ENCODE measurements around the gene IDH3A. TPM values are rescaled to one million over a fixed set of nuclear protein-coding genes. Genes with fewer than 3 reads are reported as not detected.

IDH3A gene
- total and polyA plus RNA-seq, 9 of the 15 experiments (the other 6 are each of a cell fraction or from before 2014, with no cell fraction given) = 37.4 to 249 (median 107) TPM

DNA sequence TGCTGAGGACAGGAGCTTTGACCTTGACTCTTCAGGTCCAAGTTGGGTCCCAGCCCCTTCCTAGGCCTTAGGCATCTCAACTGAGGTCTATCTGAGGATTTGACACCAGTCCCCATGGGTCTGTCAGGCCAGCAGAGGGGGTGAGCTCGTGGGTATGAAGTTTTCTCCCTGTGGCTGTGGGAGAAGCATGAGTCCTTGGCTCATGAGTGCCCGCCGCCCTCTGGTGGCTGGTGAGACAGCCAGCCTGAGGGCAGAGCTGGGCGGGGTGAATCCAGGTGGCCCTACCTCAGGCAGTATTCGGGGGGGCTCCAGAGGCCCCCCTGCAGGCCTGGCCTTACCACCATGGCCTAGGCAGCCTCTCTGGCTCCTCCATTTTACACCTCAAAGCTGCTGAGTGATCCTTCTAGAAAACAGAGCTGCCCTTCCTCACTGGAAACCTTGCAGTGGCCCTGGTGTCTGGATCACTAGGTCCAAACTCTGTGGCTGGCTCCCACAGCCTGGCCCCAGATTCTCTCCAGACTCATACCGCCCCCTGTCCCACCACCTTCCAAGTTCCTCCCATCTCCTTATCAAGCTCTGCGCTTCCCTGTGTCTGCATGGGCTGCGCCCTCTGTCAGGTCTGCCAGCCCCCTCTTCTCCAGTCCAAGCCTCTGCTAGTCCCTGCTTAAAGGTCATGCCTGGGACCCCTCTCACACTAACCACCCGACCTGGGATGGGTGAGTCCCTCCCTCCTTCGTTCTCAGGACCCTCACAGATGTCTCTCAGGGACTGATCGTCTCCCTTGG, 40.7 kb upstream of the IDH3A start (continued):
- TF ChIP-seq ESRRA (IDR thresholded peaks at IDR 0.05; ENCODE audit: borderline replicate concordance, low read depth) (peak; percentile 56; the same call in 1 of the 2 replicates), ZSCAN32 (CRISPR knock-in tag; IDR thresholded peaks at IDR 0.05) (no peak), TBP (optimal IDR thresholded peaks at IDR 0.05; ENCODE audit: low read depth, low read length) (no peak), ZBTB8A (IDR thresholded peaks at IDR 0.05; ENCODE audit: partially characterized antibody) (no peak), RB1 (IDR thresholded peaks at IDR 0.05; ENCODE audit: low read depth) (peak; percentile 30; the same call in 1 of the 2 replicates), NFIX (CRISPR knock-in tag; IDR thresholded peaks at IDR 0.05; ENCODE audit: low read depth) (no peak), RCOR1 (IDR thresholded peaks at IDR 0.05; ENCODE audit: borderline replicate concordance in 1 of 2, low read depth in 2 of 2, low read length in 2 of 2) (0 out of 4 replicates have a peak, but pooled peaks of 1 of the 2 experiments have one; percentile 9), MAFG (tag; conservative IDR thresholded peaks at IDR 0.05) (no peak), CC2D1A (IDR thresholded peaks at IDR 0.05) (0 out of 2 replicates have a peak, but pooled peaks have one; percentile 31)
- TF ChIP-seq, protein P1, sequence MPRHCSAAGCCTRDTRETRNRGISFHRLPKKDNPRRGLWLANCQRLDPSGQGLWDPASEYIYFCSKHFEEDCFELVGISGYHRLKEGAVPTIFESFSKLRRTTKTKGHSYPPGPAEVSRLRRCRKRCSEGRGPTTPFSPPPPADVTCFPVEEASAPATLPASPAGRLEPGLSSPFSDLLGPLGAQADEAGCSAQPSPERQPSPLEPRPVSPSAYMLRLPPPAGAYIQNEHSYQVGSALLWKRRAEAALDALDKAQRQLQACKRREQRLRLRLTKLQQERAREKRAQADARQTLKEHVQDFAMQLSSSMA (CRISPR knock-in tag; IDR thresholded peaks at IDR 0.05) = no peak
- TF ChIP-seq, protein P2, sequence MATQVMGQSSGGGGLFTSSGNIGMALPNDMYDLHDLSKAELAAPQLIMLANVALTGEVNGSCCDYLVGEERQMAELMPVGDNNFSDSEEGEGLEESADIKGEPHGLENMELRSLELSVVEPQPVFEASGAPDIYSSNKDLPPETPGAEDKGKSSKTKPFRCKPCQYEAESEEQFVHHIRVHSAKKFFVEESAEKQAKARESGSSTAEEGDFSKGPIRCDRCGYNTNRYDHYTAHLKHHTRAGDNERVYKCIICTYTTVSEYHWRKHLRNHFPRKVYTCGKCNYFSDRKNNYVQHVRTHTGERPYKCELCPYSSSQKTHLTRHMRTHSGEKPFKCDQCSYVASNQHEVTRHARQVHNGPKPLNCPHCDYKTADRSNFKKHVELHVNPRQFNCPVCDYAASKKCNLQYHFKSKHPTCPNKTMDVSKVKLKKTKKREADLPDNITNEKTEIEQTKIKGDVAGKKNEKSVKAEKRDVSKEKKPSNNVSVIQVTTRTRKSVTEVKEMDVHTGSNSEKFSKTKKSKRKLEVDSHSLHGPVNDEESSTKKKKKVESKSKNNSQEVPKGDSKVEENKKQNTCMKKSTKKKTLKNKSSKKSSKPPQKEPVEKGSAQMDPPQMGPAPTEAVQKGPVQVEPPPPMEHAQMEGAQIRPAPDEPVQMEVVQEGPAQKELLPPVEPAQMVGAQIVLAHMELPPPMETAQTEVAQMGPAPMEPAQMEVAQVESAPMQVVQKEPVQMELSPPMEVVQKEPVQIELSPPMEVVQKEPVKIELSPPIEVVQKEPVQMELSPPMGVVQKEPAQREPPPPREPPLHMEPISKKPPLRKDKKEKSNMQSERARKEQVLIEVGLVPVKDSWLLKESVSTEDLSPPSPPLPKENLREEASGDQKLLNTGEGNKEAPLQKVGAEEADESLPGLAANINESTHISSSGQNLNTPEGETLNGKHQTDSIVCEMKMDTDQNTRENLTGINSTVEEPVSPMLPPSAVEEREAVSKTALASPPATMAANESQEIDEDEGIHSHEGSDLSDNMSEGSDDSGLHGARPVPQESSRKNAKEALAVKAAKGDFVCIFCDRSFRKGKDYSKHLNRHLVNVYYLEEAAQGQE (IDR thresholded peaks at IDR 0.05; ENCODE audit: borderline replicate concordance) = peak; percentile 87
- TF ChIP-seq, protein P2 (CRISPR knock-in tag; IDR thresholded peaks at IDR 0.05; ENCODE audit: low read depth) = no peak
- TF ChIP-seq, protein P3, sequence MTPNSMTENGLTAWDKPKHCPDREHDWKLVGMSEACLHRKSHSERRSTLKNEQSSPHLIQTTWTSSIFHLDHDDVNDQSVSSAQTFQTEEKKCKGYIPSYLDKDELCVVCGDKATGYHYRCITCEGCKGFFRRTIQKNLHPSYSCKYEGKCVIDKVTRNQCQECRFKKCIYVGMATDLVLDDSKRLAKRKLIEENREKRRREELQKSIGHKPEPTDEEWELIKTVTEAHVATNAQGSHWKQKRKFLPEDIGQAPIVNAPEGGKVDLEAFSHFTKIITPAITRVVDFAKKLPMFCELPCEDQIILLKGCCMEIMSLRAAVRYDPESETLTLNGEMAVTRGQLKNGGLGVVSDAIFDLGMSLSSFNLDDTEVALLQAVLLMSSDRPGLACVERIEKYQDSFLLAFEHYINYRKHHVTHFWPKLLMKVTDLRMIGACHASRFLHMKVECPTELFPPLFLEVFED (CRISPR knock-in tag; conservative IDR thresholded peaks at IDR 0.05) = no peak
- TF ChIP-seq, protein P4, sequence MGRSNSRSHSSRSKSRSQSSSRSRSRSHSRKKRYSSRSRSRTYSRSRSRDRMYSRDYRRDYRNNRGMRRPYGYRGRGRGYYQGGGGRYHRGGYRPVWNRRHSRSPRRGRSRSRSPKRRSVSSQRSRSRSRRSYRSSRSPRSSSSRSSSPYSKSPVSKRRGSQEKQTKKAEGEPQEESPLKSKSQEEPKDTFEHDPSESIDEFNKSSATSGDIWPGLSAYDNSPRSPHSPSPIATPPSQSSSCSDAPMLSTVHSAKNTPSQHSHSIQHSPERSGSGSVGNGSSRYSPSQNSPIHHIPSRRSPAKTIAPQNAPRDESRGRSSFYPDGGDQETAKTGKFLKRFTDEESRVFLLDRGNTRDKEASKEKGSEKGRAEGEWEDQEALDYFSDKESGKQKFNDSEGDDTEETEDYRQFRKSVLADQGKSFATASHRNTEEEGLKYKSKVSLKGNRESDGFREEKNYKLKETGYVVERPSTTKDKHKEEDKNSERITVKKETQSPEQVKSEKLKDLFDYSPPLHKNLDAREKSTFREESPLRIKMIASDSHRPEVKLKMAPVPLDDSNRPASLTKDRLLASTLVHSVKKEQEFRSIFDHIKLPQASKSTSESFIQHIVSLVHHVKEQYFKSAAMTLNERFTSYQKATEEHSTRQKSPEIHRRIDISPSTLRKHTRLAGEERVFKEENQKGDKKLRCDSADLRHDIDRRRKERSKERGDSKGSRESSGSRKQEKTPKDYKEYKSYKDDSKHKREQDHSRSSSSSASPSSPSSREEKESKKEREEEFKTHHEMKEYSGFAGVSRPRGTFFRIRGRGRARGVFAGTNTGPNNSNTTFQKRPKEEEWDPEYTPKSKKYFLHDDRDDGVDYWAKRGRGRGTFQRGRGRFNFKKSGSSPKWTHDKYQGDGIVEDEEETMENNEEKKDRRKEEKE (IDR thresholded peaks at IDR 0.05; ENCODE audit: borderline replicate concordance in 1 of 2, control insufficient read depth in 1 of 2, low read depth in 2 of 2, low read length in 1 of 2) = no peak
